Caco-2 (cell line): Measurements from ENCODE around the gene SOHLH1. TPM values are rescaled to one million over a fixed set of nuclear protein-coding genes. Genes with fewer than 3 reads are reported as not detected.

Experiments
- BruUV-seq: library from RNA; stranded (reverse); fragments of 400-500 nt; replicated peaks from 2 replicates; lab custom pipeline; 2021; lab: Mats Ljungman, UMichigan
- CTCF ChIA-PET: fragments of 300-600 bp; sonication (Branson Sonifier 250); formaldehyde crosslinking; loops from one replicate; lab custom pipeline; 2022; ENCODE audit warnings: antibody characterized with exemption; lab: Charles Lee
- POLR2A ChIA-PET: fragments of 300-600 bp; sonication (Branson Sonifier 250); formaldehyde crosslinking; loops from one replicate; lab custom pipeline; 2022; ENCODE audit warnings: antibody characterized with exemption; lab: Charles Lee
- DNase-seq, 2 experiments: peaks; one replicate each; pipeline versions ENCODE4 v3.0.0 to v3.0.0-alpha.2; 2020 to 2022
- H3K27me3 ChIP-seq: replicated peaks from 2 replicates; pipeline ENCODE4 v1.6.0; 2011; ENCODE audit warnings: low read length; ENCODE audit not compliant: control insufficient read depth, insufficient read depth
- H3K36me3 ChIP-seq: 2 replicates; pipeline ENCODE4 v1.5.1; 2011; ENCODE audit warnings: low read length; ENCODE audit not compliant: control insufficient read depth, insufficient read depth
- H3K4me1 ChIP-seq: fragments of 250-450 bp; sonication (Bioruptor Pico); 2 replicates; pipeline ENCODE4 v1.5.1; 2020; ENCODE audit warnings: mild to moderate bottlenecking
- H3K4me3 ChIP-seq: 2 replicates; pipeline ENCODE4 v1.5.1; 2011; ENCODE audit warnings: low read depth, mild to moderate bottlenecking, control low read depth, low read length
- H3K9me3 ChIP-seq: fragments of 250-450 bp; sonication (Bioruptor Pico); 2 replicates; pipeline ENCODE4 v1.5.1; 2020; ENCODE audit warnings: mild to moderate bottlenecking, moderate library complexity
- H3K27ac Mint-ChIP-seq: one replicate; pipeline ENCODE4 v1.8.0; 2022; ENCODE audit warnings: mixed read lengths; ENCODE audit not compliant: unreplicated experiment
- H3K27me3 Mint-ChIP-seq: one replicate; pipeline ENCODE4 v1.8.0; 2022; ENCODE audit warnings: mixed read lengths; ENCODE audit not compliant: insufficient read depth, unreplicated experiment
- H3K36me3 Mint-ChIP-seq: one replicate; pipeline ENCODE4 v1.8.0; 2022; ENCODE audit warnings: mild to moderate bottlenecking, mixed read lengths; ENCODE audit not compliant: insufficient read depth, unreplicated experiment
- H3K4me1 Mint-ChIP-seq: one replicate; pipeline ENCODE4 v1.8.0; 2022; ENCODE audit warnings: low read depth, mixed read lengths; ENCODE audit not compliant: unreplicated experiment
- H3K4me3 Mint-ChIP-seq: one replicate; pipeline ENCODE4 v1.8.0; 2022; ENCODE audit warnings: mild to moderate bottlenecking, moderate library complexity, mixed read lengths; ENCODE audit not compliant: unreplicated experiment
- H3K9me3 Mint-ChIP-seq: one replicate; pipeline ENCODE4 v1.8.0; 2022; ENCODE audit warnings: mixed read lengths; ENCODE audit not compliant: unreplicated experiment
- CTCF ChIP-seq, 2 experiments: fragments of 200-600 bp in 1 of 2; IDR thresholded peaks; 1 replicate in 1 of 2; 2 replicates in 1 of 2; pipeline versions ENCODE4 v1.5.1 to v1.8.0; 2011 to 2022; ENCODE audit warnings: antibody characterized with exemption in 1 of 2, control low read depth in 1 of 2, inconsistent platforms in 1 of 2, low read depth in 1 of 2, low read length in 1 of 2, mild to moderate bottlenecking in 1 of 2, moderate library complexity in 1 of 2; ENCODE audit not compliant: insufficient read depth in 1 of 2, severe bottlenecking in 1 of 2, unreplicated experiment in 1 of 2
- intact Hi-C: fragments of 100-400 bp; cut with micrococcal nuclease; formaldehyde crosslinking; loops from one replicate; pipeline ENCODE4 v1.10.0; 2022; ENCODE audit not compliant: unreplicated experiment
- total RNA-seq: library from RNA; stranded (reverse); gene quantifications from 2 replicates; pipeline ENCODE4 v1.2.3, GENCODE V29; 2022

SOHLH1 gene
- total RNA-seq, 1 experiment from 2014 or later: 44.9 TPM

- Mint-ChIP-seq H3K36me3 (no peaks in the 10 kb centered on the region), H3K9me3 (no peaks in the 10 kb centered on the region), H3K4me1 (no peaks in the 10 kb centered on the region), H3K27ac (no peak overlapping the region), H3K27me3 (peaks cover 5% of the 10 kb centered on the region), H3K4me3 (no peak overlapping the region)
- no peak for DNase-seq
- Histone ChIP-seq H3K9me3 (no peaks in the 10 kb centered on the region), H3K4me1 (no peaks in the 10 kb centered on the region), H3K27me3 (no peaks in the 10 kb centered on the region), H3K36me3 (no peaks in the 10 kb centered on the region), H3K4me3 (no peak overlapping the region)
- BruUV-seq: no TSS peak
- ChIA-PET CTCF (interaction anchor here (0.6 kb wide), 1 partner anchor 725 kb away, joined by 3 read pairs; no protein-coding TSS in a partner anchor), POLR2A (interaction anchor here (0.5 kb wide), 1 partner anchor 1067 kb away, joined by 3 read pairs; no protein-coding TSS in a partner anchor)
- intact Hi-C loops: no loop called here
- peak in 1 of 2 experiments; percentile 12 for TF ChIP-seq CTCF (IDR thresholded peaks at IDR 0.05; ENCODE audit: insufficient read depth in 1 of 2, low read depth in 1 of 2, low read length in 1 of 2, severe bottlenecking in 1 of 2, unreplicated experiment in 1 of 2)
These were observed 42.3 kb upstream of the SOHLH1 start for GRCh38 chr9:135741276-135742219.

- Histone ChIP-seq H3K4me3 (no peak overlapping the region), H3K27me3 (no peaks in the 10 kb centered on the region), H3K4me1 (no peaks in the 10 kb centered on the region), H3K36me3 (no peaks in the 10 kb centered on the region), H3K9me3 (no peaks in the 10 kb centered on the region)
- no peak overlapping the region for H3K4me3 Mint-ChIP-seq
- CTCF ChIA-PET: no interaction called here
- POLR2A ChIA-PET: no interaction called here
- intact Hi-C loops: no loop called here
- no peaks in the 10 kb centered on the region for H3K4me1 Mint-ChIP-seq
- no peaks in the 10 kb centered on the region for H3K36me3 Mint-ChIP-seq
- no peak for TF ChIP-seq CTCF (IDR thresholded peaks at IDR 0.05; ENCODE audit: insufficient read depth in 1 of 2, low read depth in 1 of 2, low read length in 1 of 2, severe bottlenecking in 1 of 2, unreplicated experiment in 1 of 2)
- no peak for DNase-seq
- H3K27ac Mint-ChIP-seq: no peak overlapping the region
- BruUV-seq: no TSS peak
- peaks cover 3% of the 10 kb centered on the region for H3K27me3 Mint-ChIP-seq
- no peaks in the 10 kb centered on the region for H3K9me3 Mint-ChIP-seq
These were observed 40.3 kb upstream of the SOHLH1 start for GRCh38 chr9:135739271-135740220.
